NCI-H1694 treated with DMSO at 0.1 percent for 48 hours (cell line): Measurements from ENCODE around the gene SAMHD1.
"Not testable (repeated sequence)": the region's sequence is repeated elsewhere in the genome, so short reads cannot be mapped to it uniquely, and the experiment has no call there.

ENCODE experiments used
- DNase-seq: peaks from one replicate; lab custom pipeline; 2025; lab: John Stamatoyannopoulos, UW

Gene SAMHD1

GRCh38 chr20:36916199-36916598 lies 35.3 kb downstream of the SAMHD1 start:
- DNase-seq, result no peak

- no peak for DNase-seq
Observed at GRCh38 chr20:36908603-36909002, 42.9 kb downstream of the SAMHD1 start.

DNA sequence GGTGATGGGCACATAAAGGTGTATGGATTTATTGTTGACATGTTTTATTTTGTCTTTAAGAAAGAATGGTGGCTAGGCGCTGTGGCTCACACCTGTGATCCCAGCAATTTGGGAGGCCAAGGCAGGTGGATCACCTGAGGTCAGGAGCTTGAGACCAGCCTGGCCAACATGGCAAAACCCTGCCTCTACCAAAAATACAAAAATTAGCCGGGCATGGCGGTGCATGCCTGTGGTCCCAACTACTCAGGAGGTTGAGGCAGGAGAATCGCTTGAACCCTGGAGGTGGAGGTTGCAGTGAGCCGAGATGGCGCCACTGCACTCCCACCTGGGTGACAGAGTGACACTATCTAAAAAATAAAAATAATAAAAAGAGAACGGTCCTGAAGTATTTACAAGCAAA lies 45.4 kb downstream of the SAMHD1 start:
- DNase-seq, result not testable (repeated sequence)

DNA sequence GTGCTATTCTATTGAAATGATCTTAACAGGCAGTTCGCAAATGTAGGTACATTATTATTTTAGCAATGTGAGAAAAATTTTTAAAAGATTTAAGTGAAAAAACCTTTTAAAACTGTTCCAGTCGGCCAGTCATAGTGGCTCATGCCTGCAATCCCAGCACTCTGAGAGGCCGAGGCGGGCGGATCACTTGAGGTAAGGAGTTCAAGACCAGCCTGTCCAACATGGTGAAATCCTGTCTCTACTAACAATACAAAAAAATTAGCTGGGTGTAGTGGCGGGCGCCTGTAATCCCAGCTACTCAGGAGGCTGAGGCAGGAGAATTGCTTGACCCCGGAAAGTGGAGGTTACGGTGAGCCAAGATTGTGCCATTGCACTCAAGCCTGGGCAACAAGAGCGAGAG lies 45.9 kb downstream of the SAMHD1 start:
- DNase-seq, result not testable (repeated sequence)

- no peak for DNase-seq
Observed at GRCh38 chr20:36904690-36905089, 46.8 kb downstream of the SAMHD1 start.

DNA sequence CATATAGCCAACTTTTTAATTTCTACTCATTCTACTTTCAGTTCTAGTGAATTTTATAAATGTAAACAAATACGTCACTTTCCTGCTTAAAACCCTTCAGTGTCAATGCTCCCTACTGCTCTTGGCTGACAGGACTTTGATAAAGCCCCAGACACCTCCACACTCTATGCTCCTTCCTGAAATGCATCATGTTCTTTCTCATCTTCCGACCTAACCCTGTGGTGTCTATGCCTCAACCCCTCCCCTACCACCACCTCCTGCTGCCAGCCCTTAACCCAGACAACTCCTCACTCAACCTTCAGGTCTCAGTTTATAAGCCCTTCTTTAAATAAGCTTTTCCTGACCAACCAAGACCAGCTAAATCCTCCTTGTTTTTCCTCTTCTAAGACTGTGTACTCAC lies 56.5 kb downstream of the SAMHD1 start:
- DNase-seq, result no peak

GRCh38 chr20:36893801-36894200 lies 57.7 kb downstream of the SAMHD1 start:
- no peak for DNase-seq

GRCh38 chr20:36891211-36891610 lies 60.3 kb downstream of the SAMHD1 start:
- no peak for DNase-seq

DNA sequence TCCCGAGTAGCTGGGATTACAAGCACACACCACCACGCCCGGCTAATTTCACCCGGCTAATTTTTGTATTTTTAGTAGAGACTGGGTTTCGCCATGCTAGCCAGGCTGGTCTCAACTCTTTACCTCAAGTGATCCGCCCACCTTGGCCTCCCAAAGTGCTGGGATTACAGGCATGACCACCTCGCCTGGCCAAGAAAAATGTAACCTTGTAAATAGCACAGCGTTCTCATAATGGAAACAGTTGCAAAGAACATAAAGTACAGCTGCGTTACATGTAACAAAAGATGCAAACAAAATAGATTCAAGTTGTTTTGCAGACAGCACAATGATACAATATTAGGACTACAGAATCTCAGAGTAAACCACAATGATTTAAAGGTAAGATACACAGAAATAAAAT lies 60.9 kb downstream of the SAMHD1 start:
- DNase-seq, result no peak

DNA sequence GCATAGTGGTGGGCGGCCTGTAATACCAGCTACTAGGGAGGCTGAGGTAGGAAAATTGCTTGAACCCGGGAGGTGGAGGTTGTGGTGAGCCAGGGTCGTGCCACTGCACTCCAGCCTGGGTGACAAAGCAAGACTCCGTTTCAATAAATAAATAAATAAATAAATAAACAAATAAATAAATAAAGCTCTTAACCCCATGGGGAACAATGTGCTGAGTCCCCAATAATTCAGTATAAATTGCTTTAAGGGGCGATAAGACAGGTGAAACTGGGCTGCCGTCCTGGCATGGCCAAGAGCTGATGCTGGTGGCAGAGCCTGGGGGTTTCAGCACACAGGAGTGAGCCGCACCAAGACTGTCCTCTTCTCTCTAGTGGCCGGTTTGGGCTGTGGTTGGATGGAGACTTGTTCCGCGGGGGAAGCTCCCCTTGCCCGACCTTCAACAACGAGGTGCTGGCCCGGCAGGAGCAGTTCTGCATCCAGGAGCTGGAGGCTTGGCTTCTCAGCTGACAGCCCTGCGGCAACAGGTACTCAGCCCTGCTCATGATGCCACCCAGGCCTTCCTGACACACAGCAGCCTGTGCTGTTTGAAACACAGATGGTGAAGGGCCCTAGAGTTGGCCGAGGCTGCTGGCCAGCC lies 62.5 kb downstream of the SAMHD1 start:
- DNase-seq, result no peak

DNA sequence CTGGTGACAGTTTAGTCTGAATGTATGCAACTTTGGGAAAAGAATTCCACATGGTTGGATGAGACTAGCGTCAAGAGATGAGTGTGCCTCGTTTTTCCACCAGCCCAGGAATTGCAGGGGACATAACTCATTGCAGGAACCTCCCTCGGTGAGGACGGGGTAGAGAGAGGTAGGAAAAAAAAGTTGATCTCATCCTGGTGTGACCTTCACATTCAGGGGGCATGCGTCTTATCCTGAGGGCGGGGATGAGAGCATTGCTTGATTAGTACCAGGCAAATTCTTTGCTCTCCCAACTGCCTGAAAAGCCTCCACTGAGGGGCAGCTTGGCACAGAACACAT lies 63.8 kb downstream of the SAMHD1 start:
- no peak for DNase-seq

DNA sequence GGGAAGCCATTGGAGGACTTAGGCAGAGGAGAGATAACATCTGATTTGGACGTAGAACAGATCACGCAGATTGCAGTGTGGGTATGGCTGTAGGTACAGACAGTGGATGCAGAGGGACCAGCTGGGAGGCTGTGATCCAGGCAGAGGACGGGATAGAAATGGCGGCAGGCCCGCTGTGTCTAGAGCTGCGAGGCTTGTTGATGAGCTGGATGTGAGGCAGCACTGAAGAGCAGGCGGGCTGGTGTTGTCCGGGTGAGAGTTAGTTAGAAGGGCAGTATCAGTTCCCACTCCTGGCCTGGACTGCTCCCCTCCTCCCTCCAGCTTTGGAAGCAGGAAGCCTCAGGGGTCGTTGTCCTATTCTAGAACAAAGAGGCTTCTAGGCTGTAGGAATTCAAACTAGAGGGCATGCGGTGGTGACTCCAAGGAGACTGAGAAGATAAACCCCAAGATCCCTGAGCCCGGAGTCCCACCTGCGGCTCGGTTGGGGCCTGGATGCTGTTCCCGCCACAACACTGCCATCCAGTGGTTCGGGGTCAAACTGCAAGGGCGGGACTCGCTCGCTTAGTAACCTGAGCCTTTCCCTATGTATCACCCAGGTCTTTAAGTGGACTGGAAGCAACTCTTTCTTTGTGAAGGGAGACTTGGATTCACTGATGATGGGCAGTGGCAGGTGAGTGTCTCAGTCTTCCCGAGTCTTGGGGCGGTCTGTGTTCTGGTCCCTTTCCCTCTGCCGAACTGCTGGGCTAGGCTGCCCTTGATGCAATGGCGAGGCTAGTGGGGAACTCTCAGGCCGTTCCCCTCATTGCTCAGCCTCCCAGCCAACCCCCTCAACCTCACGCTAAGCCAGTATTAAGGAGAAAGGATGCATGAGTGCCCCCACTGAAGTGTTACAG lies 64.4 kb downstream of the SAMHD1 start:
- DNase-seq, result peak; percentile 42

GRCh38 chr20:36885356-36885755 lies 66.2 kb downstream of the SAMHD1 start:
- DNase-seq, result no peak

DNA sequence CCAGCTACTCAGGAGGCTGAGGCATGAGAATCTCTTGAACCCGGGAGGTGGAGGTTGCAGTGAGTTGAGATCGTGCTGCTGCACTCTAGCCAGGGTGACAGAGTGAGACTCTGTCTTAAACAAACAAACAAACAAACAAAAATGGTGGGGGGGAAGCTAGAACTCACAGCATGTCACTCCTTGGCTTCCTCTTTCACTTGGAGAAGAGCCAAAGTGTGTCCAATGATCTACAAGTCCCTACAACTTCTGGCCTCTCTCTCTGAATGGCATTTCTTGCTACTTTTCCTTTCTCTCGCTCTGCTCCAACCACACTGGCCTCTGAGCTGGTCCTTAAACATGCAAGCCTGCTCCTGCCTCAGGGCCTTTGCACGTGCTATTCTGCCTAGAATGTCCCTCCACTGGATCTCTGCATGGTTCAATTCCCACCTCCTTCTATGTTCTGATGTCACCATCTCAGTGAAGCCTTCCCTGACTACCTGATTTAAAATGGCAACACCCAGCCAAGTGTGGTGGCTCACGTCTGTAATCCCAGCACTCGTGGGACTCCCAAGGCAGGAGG lies 67.5 kb downstream of the SAMHD1 start:
- no peak for DNase-seq

- DNase-seq, result no peak
Observed at GRCh38 chr20:36881888-36882287, 69.6 kb downstream of the SAMHD1 start.

DNA sequence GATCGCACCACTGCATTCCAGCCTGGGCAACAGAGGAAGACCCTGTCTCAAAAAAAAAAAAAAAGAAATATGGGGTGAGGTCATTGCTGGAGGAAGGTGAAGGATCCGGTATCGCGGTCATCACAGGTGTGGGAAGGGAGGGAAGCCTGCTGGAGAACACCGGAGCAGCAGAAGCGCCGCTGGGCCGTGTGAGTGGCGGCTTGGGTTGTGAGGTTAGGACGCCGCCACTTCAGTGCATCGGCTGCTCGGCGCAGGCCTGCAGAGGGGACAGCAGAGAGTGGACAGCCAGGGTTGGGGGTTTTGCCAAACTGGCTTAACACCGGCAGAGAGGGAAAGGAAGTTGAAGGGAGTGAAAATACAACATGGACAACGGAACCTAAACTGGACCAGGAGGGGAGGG lies 70.2 kb downstream of the SAMHD1 start:
- DNase-seq, result no peak

DNA sequence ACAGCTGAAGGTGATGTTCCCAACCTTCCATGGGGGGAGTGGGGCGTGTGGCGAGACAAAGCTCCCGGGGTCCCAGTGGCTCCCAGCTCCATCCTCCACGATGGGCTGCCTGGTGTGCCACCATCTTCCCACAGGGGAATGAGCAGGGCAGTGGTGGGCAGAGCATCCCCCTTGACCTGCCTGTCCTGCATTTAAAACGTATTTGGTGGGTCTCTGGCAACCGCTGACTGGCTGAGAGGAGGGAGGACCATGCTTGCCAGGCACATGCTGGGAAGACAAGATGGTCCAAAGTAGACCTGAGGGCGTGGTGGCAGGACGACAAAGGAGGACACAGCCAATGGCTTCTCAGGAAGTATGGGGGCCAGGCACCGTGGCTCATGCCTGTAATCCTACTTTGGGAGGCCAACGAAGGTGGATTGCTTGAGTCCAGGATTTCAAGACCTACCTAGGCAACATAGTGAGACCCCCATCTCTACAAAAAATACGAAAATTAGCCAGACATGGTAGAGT lies 70.7 kb downstream of the SAMHD1 start:
- no peak for DNase-seq

DNA sequence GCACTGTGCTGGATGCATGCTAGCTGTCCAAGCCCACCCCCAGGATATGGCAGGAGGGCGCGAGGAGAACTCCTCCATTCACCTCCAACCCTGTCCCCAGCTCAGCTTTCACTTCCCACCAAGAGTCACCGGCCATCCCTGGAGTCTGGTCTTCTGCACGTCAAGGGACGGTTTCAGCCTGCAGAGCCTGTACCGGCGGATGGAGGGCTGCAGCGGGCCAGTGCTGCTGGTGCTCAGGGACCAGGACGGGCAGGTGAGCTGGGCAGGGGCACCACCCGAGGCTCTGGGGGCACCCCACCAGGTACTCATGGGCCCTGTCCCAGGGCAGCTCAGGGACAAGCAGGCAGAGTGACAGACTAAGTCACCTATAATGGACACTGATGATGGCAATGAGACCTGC lies 72.6 kb downstream of the SAMHD1 start:
- no peak for DNase-seq

DNA sequence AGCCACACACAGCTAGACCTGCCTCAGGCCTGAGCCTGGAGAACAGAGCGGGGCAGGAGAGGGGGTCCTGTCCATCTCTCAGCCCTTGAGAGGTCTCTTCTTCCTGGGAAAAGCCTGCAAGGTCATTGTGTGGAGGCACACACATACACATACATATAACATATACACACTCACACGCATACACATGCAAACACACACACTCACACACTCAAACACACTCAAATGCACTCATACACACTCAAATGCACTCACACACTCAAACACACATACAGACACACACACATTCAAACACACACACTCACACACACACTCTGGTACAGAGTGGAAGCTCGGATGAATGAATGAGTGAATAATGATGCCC lies 75.1 kb downstream of the SAMHD1 start:
- DNase-seq, result no peak

GRCh38 chr20:36875702-36876472 lies 75.6 kb downstream of the SAMHD1 start, which contains the start of gene TLDC2:
Gene TLDC2, plus strand, starts transcription at chr20:36876138. Its CDS starts 37 bp downstream, at chr20:36876175.
- no peak for DNase-seq

GRCh38 chr20:36875093-36875492 lies 76.4 kb downstream of the SAMHD1 start:
- not testable (repeated sequence) for DNase-seq

DNA sequence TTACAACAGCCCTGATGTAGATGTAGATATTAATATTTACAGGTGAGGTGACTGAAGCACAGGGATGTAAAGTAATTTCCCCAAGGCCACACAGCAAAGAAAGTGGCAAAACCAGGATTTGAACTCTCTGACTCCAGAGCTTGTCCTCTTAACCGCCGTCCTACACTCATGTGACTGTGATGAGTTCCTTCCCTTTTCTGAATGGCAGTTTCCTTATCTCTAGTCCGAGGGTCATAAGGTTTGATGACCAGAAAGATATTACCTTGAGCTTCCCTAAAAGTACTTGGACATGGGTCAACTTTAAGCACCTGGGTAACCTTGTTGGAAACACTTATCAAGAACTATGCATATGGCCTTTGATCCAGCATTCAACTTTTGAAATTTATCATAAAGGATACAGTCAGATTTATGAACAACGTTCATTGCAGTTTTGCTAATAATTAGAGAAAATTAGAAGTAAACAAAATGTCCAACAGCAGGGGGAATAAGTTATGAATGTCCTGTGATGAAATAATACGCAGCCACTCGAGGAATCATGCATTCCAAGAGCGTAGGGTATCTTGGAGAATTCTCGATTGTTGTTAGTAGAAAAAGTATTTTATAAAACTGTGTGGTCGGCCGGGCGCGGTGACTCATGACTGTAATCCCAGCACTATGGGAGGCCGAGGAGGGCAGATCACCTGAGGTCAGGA lies 77.9 kb downstream of the SAMHD1 start:
- no peak for DNase-seq
